Stimulated activated CD4-positive, alpha-beta T cell treated with anti-CD3 and anti-CD28 coated beads, TNF-alpha, amount 100 ng/mL, for 48 hours (primary cell): ENCODE results near the gene C1orf185.
"Not testable (repeated sequence)": the region's sequence is repeated elsewhere in the genome, so short reads cannot be mapped to it uniquely, and the experiment has no call there.

Source experiments
- DNase-seq, 3 donors: peaks; one replicate each; pipeline ENCODE4 v3.0.0-alpha.2; 2020; ENCODE audit warnings: low read depth in 3 of 3

C1orf185 gene

DNA sequence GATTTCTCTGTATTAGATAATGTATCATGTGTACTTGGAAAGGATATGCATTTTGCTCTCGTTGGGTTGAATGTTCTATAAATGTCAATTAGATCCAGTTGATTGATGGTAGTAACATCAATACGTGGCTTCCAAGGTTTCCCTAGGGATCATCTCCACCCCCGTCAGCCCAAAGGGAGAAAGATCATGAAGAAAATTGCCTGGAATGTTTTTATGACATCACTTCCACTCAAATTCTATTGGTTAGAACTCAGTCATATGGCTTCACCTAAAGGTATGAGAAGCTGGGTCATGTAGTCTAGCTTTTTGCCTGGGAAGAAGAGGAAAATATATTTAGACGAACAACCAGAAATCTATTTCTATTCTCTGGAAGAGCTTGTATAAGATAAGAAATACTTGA lies at the start of gene C1orf185:
Gene C1orf185 (plus strand): TSS at position 253 of the 400 bp plus-strand sequence. CDS start 6 bp downstream, at position 259.
- DNase-seq, result no peak

DNA sequence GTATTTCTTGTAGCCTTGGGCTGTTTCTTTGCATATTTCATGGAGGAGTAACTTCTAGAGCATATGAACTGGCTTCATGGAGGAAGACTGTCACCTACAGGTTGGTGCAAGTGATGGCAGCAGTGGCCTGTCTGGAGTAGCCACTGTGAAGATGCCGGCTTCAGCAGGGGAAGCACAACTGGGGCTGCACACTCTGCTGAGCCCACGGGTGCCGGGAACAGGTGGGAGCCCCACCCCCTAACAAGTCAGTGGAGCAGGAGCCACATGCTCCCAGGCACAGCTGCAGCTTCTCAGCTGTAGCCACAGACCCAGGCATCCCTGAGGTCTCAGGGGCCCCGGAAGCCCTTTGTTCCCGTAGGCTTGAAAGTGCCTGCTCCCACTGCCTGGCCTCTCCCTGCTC lies 43.2 kb upstream of the C1orf185 start:
- no peak for DNase-seq

DNA sequence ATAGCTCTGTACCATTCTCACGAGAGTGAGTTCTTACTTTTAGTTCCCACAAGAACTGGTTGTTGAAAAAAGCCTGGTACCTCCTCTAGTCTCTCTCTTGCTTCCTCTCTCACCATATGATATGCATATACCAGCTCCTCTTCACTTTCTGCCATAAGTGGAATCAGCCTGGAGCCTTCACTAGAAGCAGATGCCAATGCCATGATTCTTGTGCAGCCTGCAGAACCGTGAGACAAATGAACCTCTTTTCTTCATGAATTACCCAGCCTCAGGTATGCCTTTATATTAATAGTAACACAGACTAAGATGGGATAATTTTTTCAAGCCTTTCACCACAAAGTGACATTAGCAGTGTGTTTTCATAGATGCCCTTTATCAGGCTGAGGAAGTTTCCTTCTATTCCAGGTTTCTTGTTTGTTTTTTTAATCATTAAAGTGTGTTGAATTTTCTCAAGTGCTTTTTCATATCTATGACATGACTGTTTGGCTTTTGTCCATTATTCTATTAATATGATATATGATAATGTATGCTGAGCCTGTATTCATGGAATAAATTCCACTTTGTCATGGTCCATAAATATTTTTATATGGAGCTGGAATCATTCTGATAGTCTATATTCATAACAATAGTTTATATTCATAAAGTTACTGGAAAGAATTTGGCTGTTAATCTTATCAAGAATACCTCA lies 40.7 kb upstream of the C1orf185 start:
- DNase-seq, result no peak

DNA sequence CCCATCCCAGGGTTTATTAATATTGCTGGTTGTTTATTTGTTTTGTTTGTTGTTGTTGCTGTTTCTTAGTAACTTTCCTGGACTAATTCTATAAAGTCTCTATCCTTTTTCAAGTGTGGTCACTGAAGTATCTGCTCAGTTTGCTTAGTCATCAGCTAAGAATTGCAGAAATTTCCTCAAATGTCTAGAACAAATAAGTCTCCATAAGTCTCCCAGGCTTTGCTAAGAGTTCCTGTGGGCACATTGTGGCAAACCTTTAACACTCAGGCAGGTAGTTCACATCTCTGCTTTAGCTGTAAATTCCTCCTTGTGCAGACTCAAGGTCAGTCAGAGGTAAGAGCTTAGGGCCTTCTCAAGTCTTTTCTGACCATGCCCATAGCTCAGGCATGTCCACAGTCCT lies 38.9 kb upstream of the C1orf185 start:
- DNase-seq, result no peak

DNA sequence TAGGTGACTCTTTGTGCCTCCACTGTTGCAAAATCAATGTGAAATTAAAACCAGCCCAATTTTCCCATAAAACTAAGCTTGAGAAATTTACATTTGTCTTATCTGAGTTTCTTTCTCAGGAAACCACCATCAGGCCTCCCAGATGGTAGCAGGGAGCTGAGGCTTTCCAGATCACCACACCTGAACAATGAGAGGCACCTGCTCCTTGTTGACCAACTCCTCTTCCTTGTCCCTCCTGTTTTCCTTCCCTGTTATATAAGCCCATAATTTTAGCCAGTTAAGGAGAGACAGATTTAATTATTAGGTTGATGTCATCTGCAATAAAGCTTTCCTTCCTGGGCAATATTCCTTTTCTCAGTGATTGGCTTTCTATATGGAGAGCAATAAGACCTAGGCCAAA lies 32.0 kb upstream of the C1orf185 start:
- no peak for DNase-seq

DNA sequence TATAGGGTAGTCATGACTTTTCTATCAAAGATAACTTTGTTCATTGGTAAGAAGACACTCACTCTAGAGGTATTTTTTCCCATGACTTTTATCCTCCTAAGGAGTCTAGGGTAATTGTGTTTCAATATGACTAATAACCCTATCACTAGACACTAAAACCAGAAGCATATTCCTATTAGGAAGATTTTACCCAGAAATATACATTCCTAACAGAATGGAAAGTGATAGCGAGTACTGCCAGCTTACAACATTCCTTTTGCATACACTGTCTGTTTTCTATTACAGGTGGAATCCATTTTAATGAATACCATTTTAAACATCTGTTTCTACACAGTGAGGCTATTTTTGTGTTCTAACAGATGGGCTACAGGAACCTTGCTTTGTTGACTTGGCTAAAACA lies 31.4 kb upstream of the C1orf185 start:
- DNase-seq, result no peak

DNA sequence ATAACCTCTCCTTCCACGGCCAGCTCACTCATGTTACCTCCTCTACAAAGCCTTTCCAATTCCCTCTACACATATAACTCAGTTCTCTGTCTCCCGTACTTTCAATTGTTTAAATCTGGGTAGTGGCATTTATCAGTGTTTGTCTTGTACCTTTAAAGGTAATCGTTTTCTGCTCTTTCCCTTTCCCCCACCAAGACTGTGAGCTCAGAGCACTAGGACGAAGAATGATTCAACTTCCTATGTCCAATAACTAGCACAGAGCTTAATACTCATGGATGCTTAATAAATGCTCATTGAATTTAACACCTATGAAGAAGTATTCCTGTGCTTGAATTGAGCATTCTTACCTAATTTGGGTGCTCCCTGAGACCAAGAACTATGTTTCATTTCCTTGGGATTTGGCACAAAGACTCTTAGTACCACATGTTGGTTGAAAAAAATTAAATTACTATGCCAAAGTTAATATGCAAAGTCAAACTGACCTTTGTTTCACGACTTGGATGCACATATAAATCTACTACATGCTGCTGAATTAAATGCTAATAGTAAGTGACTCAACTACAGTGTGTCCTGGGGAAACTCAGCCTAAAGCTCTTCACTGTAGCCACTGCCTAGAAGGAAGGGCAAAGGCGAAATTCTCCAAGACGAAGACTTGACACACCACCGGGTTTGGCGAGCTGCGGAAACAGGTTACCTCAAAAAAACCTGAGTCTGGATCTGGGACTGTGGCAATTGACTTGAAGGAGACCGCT lies 30.6 kb upstream of the C1orf185 start:
- no peak for DNase-seq

DNA sequence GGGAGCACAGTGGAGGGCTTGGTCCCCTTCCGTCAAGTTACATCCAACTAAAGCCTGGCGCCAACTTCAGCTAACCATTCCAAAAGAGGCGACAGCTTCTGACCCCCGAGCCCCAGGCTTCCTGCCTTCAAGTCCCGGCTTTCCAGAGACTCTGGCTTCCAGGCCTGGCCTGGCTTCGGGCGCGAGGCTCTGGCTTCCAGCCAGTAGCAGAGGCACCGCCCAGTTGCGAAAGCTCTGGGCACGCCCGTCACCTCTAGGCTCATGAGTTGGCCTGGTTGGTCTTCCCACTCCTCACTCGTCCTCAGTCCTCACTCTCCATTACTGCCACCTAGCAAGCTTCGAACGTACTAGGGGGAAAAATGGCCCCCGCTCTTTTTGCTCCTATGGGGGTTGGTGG lies 30.0 kb upstream of the C1orf185 start:
- DNase-seq, result no peak

DNA sequence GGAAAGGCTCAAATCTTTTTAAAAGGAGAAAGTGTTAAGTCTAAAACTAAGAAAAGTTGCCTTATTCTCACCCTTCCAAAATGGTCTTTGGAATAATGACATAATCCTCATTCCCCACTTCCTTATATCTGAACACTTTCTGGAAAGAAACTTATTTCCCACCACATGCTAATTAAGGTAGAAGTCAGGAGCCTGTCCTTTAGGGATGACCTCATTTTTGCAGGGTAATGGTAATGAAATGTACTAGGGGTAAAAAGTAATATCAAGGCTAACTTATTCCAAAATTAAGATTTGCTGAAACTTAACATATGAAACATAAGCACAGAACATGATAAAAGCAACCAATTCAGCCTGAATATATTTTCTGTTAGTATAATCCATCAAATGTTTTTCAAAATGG lies 29.4 kb upstream of the C1orf185 start:
- DNase-seq, result no peak

DNA sequence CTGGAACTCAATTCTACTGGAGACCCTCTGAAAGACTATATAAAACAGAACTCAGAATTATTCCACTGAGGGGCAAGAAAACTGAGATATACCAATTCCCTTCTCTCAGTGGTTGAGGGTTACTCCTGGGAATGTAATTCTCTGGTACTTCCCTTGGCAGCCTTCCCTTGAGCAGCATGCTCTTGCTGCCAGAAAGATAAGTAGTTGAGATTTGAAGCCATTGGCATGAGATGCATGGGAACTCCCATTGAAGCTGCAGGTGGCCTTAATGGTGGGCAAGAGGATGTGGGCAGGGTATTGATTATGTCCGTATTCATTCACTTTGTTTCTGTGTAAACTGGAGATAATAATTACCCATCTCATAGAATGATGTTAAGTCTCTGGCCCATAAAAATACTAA lies 28.6 kb upstream of the C1orf185 start:
- no peak for DNase-seq

DNA sequence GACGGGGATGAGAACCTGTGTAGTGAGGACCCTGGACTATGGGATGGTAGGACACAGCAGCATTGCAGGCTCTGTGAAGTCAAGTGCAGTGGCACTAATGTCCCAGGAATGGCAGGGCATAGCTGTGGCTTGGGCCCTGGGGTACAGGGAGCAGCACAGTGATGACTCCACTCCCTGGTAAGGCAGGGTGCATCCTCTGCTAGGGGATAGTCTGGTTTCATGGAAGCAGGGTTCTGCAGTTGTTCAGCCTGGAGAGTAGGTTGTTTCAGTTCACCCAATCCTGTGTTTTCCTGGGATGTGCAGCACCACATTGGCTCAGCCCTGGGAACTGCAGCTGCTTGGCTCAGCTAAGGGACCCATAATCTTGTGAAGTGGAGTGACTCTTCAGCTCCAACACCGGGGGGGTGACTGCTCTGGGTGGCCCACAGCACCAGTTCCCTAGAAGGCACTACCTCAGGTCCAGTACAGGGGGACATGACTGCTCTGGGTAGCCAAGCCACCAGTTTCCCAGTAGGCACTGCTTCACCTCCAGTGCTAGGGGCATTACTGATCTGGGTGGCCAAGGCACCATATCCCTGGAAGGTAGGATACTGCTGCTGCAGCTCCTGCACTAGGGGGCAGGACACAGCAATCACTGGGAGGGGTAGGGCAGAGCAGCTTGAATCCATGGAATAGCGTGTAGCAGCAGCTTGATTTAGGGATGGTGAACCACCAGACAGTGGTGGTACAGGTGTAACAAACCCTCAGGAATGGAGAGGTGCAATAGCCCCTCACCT lies 15.3 kb upstream of the C1orf185 start:
- no peak for DNase-seq

DNA sequence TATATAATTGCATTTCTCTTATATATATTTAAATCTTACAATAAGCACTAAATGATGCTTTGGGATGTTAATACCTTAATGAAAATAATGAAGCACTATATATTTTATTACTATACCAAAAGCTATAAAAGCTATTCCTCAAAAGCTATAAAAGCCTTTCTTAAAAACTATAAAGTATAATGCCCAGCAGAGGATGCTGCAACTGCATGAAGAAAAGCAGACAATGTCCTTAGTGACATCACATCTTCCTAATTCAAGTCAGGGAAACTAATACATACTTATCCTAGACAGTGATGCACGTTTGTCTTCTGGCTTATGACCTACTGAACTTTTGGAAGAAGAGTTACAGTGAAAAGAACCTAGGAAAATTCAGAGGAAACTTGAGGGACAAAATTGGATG lies 13.6 kb upstream of the C1orf185 start:
- DNase-seq, result no peak

DNA sequence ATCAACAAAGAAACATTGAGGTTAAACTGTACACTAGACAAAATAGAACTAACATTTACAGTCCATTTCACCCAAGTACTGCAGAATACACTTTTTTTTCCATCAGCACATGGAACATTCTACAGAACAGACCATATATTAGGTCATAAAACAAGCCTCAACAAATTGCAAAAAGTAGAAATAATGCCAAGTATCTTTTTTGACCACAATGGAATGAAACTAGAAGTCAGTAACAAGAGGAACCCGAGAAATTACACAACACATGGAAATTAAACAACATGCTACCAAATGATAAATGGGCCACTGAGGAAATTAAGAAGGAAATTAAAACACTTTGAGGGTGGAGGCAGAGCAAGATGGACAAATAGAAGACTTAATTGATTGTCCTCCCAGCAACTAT lies 8.4 kb upstream of the C1orf185 start:
- no peak for DNase-seq

DNA sequence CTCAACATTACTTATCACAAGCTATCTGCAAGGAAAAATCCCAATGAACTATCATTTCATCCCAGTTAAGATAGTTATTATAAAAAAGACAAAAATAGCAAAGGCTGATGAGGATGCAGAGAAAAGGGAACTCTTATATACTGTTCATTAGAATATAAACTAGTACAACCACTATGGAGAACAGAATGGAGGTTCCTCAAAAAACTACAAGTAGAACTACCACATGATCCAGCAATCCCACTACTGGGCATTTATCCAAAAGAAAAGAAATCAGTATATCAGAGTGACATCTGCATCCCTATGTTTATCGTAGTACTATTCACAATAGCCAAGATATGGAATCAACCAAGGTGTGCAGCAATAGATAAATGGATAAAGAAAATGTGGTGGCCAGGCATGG lies 4.9 kb upstream of the C1orf185 start:
- DNase-seq, result no peak

DNA sequence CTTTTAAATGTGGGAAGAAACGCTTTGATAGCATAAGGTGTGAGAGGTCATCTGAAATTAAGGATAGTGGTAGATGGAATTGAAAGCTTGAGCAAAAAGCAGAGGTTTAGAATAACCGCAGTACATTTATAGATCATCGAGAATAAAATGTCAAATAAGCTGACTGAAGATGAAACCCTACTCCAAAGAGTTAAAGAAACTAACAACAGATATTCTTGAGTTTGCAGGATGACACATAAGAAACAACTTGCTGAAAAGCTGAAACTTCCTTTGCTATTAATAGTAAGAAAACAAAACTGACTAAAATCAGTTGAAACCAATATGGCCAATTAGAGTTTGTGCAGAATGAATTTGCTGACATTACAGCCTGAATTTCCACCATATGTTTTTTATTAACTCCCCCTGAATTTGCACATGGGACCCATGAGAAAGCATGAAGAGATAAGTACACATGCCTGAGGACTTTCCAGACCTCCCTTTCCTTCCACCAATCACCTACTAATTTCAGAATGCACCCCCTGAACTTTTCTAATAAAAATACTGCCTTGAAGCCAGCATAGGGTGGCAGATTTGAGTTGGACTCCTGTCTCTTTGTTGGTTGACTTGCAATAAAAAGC lies 1.7 kb upstream of the C1orf185 start:
- DNase-seq, result no peak

DNA sequence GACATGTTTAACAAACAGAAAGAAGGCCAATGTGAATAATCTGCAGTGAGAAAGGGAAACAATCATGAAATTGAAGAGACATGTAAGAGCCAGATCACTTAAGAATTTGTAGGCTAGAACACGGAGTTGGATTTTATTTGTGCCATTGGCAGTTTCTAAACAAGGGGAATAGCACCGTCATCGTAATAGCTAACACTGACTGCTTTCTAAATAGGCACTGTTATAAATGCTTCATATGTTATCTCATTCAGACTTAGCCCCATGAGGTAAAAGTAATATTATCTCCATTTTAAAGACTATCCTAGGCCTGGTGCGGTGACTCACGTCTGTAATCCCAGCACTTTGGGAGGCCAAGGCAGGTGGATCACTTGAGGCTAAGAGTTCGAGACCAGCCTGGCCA lies 12.1 kb downstream of the C1orf185 start:
- DNase-seq, result no peak

DNA sequence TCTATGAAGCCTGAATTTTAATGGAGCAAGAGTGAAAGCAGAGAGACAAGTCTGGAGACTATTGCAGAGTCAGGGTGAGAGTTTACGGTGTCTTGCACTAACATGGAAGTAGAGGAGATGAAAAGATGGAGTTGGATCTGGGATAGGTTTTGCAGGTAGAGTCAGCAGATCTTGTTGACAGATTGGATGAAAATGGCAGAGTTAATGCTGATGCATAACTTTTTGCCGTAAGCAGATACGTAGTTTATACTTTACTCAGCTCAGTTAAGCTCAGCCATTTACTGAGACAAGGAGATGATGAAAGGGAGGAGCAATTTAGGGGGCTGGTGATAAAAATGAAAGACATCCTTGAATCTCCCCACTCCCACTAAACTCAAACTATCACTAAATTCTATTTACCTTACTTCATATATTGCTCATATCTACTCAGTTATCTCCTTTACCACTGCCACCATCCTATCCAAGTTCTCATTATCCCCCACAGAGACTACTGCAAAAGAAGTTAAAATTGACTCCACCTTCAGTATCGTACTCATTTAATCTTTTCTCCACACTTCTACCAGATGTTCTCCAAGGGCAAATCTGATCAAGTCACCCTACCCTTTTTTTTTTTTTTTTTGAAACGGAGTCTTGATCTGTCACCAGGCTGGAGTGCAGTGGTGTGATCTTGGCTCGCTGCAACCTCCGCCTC lies 13.8 kb downstream of the C1orf185 start:
- no peak for DNase-seq

DNA sequence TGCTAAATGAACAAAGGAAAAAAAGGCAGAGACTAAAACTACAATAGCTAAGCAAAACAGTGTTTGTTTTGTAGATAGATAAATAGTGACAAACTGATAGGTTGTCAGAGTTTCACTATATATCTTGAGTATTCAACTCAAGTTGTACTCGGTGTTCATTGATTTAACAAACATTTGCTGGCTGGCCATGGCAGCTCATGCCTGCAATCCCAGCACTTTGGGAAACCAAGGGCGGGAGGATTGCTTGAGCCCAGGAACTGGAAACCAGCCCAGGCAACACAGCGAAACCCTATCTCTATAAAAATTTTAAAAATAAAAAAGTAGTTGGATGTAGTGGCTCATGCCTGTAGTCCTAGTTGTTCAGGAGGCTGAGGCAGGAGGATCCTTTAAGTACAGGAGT lies 17.3 kb downstream of the C1orf185 start:
- DNase-seq, result no peak

DNA sequence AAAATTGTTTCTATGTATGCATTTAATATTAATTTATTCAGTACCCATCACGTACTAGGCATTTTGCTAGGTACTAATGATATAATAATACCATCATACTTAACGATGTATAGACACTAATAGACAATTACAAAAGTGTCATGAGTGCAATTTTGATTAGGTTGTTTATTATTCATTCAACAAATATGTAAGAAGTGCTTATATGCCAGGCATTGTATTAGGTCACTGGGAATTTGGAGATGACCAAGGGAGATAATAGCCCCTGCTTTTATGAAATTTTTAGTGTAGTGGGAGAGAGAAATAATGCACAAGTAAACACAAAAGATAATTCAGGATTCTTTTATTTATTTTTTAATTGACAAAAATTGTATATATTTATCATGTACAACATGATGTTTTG lies 18.6 kb downstream of the C1orf185 start:
- no peak for DNase-seq

DNA sequence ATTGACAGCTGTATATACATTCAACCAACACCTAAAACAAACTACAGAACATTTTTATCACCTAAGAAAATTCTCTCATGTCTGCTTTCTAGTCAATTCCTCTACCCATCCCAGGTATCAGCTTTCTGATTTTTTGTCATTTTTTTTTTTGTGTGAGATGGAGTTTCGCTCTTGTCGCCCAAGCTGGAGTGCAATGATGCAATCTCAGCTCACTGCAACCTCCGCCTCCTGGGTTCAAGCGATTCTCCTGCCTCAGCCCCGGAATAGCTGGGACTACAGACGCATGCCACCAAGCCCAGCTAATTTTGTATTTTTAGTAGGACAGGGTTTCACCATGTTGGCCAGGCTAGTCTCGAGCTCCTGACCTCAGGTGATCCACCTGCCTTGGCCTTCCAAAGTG lies 25.1 kb downstream of the C1orf185 start:
- not testable (repeated sequence) for DNase-seq

DNA sequence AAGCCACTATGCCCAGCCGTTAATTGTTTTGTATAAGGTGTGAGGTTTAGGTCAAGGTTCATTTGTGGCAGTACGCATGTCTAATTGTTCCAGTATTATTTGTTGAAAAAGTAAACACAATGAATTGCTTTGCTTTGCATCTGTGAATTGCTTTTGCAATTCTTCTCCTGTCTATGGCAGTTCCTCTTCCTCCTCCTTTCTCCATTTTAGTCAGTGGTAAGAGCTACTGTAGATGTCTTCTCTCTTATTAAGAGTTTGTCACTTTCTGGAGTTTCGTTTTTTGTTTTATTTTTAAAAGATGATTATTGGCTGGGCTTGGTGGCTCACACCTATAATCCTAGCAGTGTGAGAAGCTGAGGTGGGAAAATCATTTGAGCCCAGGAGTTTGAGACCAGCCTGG lies 29.2 kb downstream of the C1orf185 start:
- DNase-seq, result no peak

DNA sequence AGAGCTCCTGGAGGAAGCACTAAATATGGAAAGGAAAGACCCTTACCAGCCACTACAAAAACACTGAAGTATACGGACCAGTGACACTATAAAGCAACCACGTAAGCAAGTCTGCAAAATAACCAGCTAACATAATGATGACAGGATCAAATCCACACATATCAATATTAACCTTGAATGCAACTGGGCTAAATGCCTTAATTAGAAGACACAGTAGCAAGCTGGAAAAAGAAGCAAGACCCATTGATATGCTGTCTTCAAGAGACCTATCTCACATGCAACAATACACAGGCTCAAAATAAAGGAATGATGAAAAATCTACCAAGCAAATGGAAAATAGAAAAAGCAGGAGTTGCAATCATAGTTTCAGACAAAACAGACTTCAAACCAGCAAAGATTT lies 31.0 kb downstream of the C1orf185 start:
- DNase-seq, result no peak
